CD4-positive, alpha-beta T cell treated with Interleukin-1 beta for 1 hour (primary cell): ENCODE data around the gene EDARADD.
A peak's percentile ranks its signal among the peaks of the same experiment; 100 is the strongest.

Experiments
- DNase-seq, 2 donors: peaks; one replicate each; pipeline ENCODE4 v3.0.0-alpha.2; 2020 to 2022

EDARADD gene

GRCh38 chr1:236394879-236395229 lies 768 bp downstream of the EDARADD start:
- peak in 1 of 2 donors; percentile 7 for DNase-seq

GRCh38 chr1:236395230-236395946 lies 1.3 kb downstream of the EDARADD start:
- DNase-seq = peak; percentile 31 to 67

- DNase-seq = peak in 1 of 2 donors; percentile 14
Observed at GRCh38 chr1:236395947-236396664, 2.0 kb downstream of the EDARADD start.

GRCh38 chr1:236396665-236397043 lies 2.6 kb downstream of the EDARADD start:
- DNase-seq = no peak

- DNase-seq = no peak
Observed at GRCh38 chr1:236397173-236397759, 3.2 kb downstream of the EDARADD start.

GRCh38 chr1:236398538-236398937 lies 4.5 kb downstream of the EDARADD start:
- no peak for DNase-seq

GRCh38 chr1:236400061-236400603 lies 6.0 kb downstream of the EDARADD start:
- DNase-seq = no peak

GRCh38 chr1:236401698-236402097 lies 7.6 kb downstream of the EDARADD start:
- no peak for DNase-seq

GRCh38 chr1:236403905-236404696 lies 10.0 kb downstream of the EDARADD start:
- no peak for DNase-seq

- no peak for DNase-seq
Observed at GRCh38 chr1:236407059-236407458, 13.0 kb downstream of the EDARADD start.

GRCh38 chr1:236413688-236414087 lies 19.6 kb downstream of the EDARADD start:
- no peak for DNase-seq

- peak; percentile 63 to 86 for DNase-seq
Observed at GRCh38 chr1:236416165-236416564, 22.1 kb downstream of the EDARADD start.

- DNase-seq = peak in 1 of 2 donors; percentile 44
Observed at GRCh38 chr1:236417336-236417735, 23.2 kb downstream of the EDARADD start.

GRCh38 chr1:236419502-236419901 lies 25.4 kb downstream of the EDARADD start:
- DNase-seq = no peak

GRCh38 chr1:236421022-236421421 lies 26.9 kb downstream of the EDARADD start:
- DNase-seq = no peak

- no peak for DNase-seq
Observed at GRCh38 chr1:236421850-236422516, 27.9 kb downstream of the EDARADD start.

- DNase-seq = no peak
Observed at GRCh38 chr1:236422517-236422876, 28.4 kb downstream of the EDARADD start.

- peak; percentile 46 for DNase-seq
Observed at GRCh38 chr1:236425031-236425663, 31.1 kb downstream of the EDARADD start.

GRCh38 chr1:236426215-236426614 lies 32.1 kb downstream of the EDARADD start:
- no peak for DNase-seq

- DNase-seq = no peak
Observed at GRCh38 chr1:236429715-236430274, 35.7 kb downstream of the EDARADD start.

- DNase-seq = no peak
Observed at GRCh38 chr1:236433819-236434315, 39.8 kb downstream of the EDARADD start.
